Thoracic aorta (tissue), 2 donors: ENCODE measurements around the gene PDE8B. TPM values are rescaled to one million over a fixed set of nuclear protein-coding genes. Genes with fewer than 3 reads are reported as not detected.

Source experiments
- ATAC-seq: fragments of 150-250 bp; one replicate; pipeline ENCODE4 v1.8.0; 2017; ENCODE audit warnings: low read depth; ENCODE audit not compliant: insufficient number of reproducible peaks, low FRiP score
- DNase-seq: peaks from one replicate; pipeline ENCODE4 v3.0.0-alpha.2; 2020; ENCODE audit warnings: low spot score
- H3K27ac ChIP-seq, 2 donors: fragments of 200-600 bp; sonication (generic); 1 replicate in 1 of 2; 2 replicates in 1 of 2; pipeline ENCODE4 v1.5.1; 2016; ENCODE audit warnings: mild to moderate bottlenecking in 2 of 2, moderate library complexity in 2 of 2
- H3K27me3 ChIP-seq: fragments of 200-600 bp; sonication (generic); replicated peaks from 2 replicates; pipeline ENCODE4 v1.6.0; 2016; ENCODE audit warnings: mild to moderate bottlenecking; ENCODE audit not compliant: insufficient read depth
- H3K36me3 ChIP-seq: fragments of 200-600 bp; sonication (generic); one replicate; pipeline ENCODE4 v1.5.1; 2016
- H3K4me1 ChIP-seq, 2 donors: fragments of 200-600 bp; sonication (generic); 1 replicate in 1 of 2; 2 replicates in 1 of 2; pipeline versions ENCODE4 v1.5.1 to v1.6.0; 2016; ENCODE audit warnings: low read depth in 2 of 2, mild to moderate bottlenecking in 1 of 2; ENCODE audit not compliant: control insufficient read depth in 1 of 2
- H3K4me3 ChIP-seq: fragments of 200-600 bp; sonication (generic); 2 replicates; pipeline ENCODE4 v1.5.1; 2016; ENCODE audit warnings: mild to moderate bottlenecking
- H3K9me3 ChIP-seq: fragments of 200-600 bp; sonication (generic); 2 replicates; pipeline ENCODE4 v1.5.1; 2016
- CTCF ChIP-seq: fragments of 200-600 bp; sonication (generic); IDR thresholded peaks from one replicate; pipeline ENCODE4 v1.5.1; 2019; ENCODE audit warnings: antibody characterized with exemption
- total RNA-seq, 2 donors: library from RNA; depleted of rRNA; stranded (reverse); fragments of >200 nt; gene quantifications; one replicate each; pipeline versions ENCODE4 v1.1.0 to v1.2.3, GENCODE V29; 2016

The PDE8B gene
- total RNA-seq, 2 donors from 2014 or later, result 22.7 to 59.8 TPM

DNA sequence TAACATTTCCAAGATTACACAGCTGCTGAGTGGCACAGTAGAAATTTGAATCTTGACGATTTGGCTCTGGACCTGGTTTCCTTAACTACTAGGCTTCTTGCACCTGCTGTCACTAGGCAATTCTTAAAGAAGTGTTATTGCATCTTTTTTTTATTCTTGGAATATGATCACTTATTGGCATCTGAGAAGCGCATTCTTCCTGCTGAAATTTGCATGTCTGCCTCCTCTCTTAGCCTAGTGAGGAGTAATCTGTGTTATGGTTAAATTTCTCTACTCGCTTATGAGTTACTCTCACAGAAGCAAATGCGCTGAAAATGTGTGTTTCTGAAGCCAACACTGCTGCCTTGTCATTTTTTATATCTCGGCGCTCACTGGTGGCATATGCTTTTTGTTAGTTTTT lies 192.3 kb downstream of the PDE8B start:
- no peak overlapping the region for H3K27ac ChIP-seq
- H3K4me3 ChIP-seq, result no peak overlapping the region
- no peaks in the 10 kb centered on the region for H3K27me3 ChIP-seq
- ATAC-seq, result no peak
- H3K9me3 ChIP-seq, result no peaks in the 10 kb centered on the region
- H3K36me3 ChIP-seq, result no peaks in the 10 kb centered on the region
- H3K4me1 ChIP-seq, result peaks cover 5 to 8% of the 10 kb centered on the region in 2 donors
- TF ChIP-seq CTCF, result no peak
- DNase-seq, result no peak

DNA sequence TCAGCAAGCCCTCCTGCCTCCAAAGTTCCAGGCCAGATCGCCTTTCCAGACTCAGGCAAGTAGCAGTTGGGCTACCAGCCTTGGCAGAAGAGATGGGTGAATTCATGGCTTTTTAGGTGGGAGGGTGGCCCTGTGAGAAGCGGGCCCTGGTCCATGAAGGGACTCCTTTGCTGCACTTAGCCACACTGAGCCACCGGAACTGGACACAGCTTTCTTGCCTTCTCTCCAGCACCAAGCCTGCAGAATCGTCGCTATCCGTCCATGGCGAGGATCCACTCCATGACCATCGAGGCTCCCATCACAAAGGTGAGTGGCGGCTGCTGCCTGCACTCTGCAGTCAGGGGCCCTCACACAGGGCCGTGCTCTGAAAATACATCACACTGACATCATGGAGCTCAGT lies 196.7 kb downstream of the PDE8B start:
- no peak for ATAC-seq
- no peak overlapping the region for H3K4me3 ChIP-seq

GRCh38 chr5:77409870-77410621 lies 199.6 kb downstream of the PDE8B start:
- Histone ChIP-seq H3K27me3 (no peaks in the 10 kb centered on the region), H3K4me3 (no peak overlapping the region), H3K4me1 (peaks cover under 1 to 5% of the 10 kb centered on the region in 2 donors), H3K27ac (no peak overlapping the region), H3K9me3 (no peaks in the 10 kb centered on the region), H3K36me3 (no peaks in the 10 kb centered on the region)
- no peak for DNase-seq
- ATAC-seq, result no peak
- TF ChIP-seq CTCF, result no peak

More for the DNA sequence above, 196.7 kb downstream of the PDE8B start:
- Histone ChIP-seq H3K4me1 (peaks cover 5 to 8% of the 10 kb centered on the region in 2 donors), H3K9me3 (no peaks in the 10 kb centered on the region), H3K27ac (no peak overlapping the region), H3K36me3 (no peaks in the 10 kb centered on the region), H3K27me3 (no peaks in the 10 kb centered on the region)
- no peak for TF ChIP-seq CTCF
- DNase-seq, result no peak

DNA sequence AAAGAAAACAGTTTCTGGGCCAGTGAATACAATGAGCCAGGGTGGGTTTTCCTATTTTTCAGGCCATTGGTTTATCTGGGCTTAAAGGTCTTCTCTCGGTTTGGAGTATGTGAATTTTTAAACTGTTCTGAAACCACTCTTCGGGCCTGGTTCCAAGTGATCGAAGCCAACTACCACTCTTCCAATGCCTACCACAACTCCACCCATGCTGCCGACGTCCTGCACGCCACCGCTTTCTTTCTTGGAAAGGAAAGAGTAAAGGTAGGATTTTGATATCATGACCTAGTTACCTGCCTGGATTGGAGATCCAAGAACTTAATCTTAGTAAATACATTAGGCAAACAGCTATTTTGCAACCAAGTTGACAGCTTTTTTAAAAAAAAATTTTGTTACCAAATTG lies 202.6 kb downstream of the PDE8B start:
- DNase-seq (no peak), ATAC-seq (no peak)
- Histone ChIP-seq H3K4me3 (no peak overlapping the region), H3K9me3 (no peaks in the 10 kb centered on the region), H3K36me3 (no peaks in the 10 kb centered on the region), H3K27me3 (no peaks in the 10 kb centered on the region), H3K27ac (no peak overlapping the region), H3K4me1 (peaks cover 9 to 24% of the 10 kb centered on the region in 2 donors)
- TF ChIP-seq CTCF, result no peak

DNA sequence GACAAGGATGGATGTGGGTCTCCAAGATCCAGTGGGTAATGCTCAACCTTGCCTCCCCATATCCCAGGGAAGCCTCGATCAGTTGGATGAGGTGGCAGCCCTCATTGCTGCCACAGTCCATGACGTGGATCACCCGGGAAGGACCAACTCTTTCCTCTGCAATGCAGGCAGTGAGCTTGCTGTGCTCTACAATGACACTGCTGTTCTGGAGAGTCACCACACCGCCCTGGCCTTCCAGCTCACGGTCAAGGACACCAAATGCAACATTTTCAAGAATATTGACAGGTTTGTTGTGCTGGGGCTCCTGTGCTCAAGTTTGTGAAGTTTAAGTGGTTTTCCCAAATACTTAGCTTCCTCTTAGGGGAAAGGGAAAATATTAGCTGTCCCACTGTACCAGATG lies 207.7 kb downstream of the PDE8B start:
- Histone ChIP-seq H3K4me3 (no peak overlapping the region), H3K9me3 (no peaks in the 10 kb centered on the region), H3K36me3 (no peaks in the 10 kb centered on the region), H3K27me3 (no peaks in the 10 kb centered on the region), H3K4me1 (peaks cover 15 to 48% of the 10 kb centered on the region in 2 donors), H3K27ac (peak overlapping the region; percentile 93 to 94)
- no peak for DNase-seq
- ATAC-seq, result peak; percentile 24
- no peak for TF ChIP-seq CTCF
